H1 (cell line): ENCODE data around the gene SHISAL1. TPM values are rescaled to one million over a fixed set of nuclear protein-coding genes. Genes with fewer than 3 reads are reported as not detected.

Source experiments
- CTCF ChIA-PET: fragments of 300-600 bp; sonication (Branson Sonifier 250); formaldehyde crosslinking; loops from one replicate; lab custom pipeline; 2021; ENCODE audit not compliant: partially characterized antibody; lab: Charles Lee
- POLR2A ChIA-PET: fragments of 300-600 bp; sonication (Branson Sonifier 250); formaldehyde crosslinking; loops from one replicate; lab custom pipeline; 2021; ENCODE audit warnings: inconsistent platforms; ENCODE audit not compliant: partially characterized antibody; lab: Charles Lee
- DNase-seq, 2 experiments: peaks; one replicate each; pipeline versions ENCODE4 v3.0.0 to v3.0.0-alpha.2; 2010 to 2022; ENCODE audit warnings: low spot score in 2 of 2, low read depth in 1 of 2, mixed read lengths in 1 of 2
- FAIRE-seq: peaks from 2 replicates; lab custom pipeline; 2011; peaks lifted over from hg19 to GRCh38; lab: Jason Lieb, UNC
- H2AFZ ChIP-seq: 2 replicates; pipeline ENCODE4 v1.8.1; 2012; ENCODE audit warnings: low read length, inconsistent platforms
- H2AK5ac ChIP-seq: 2 replicates; pipeline ENCODE4 v1.6.1; 2013; ENCODE audit warnings: low read depth, low read length
- H2BK120ac ChIP-seq: replicated peaks from 2 replicates; pipeline ENCODE3; 2013; ENCODE audit warnings: low read depth, low read length, inconsistent platforms
- H2BK12ac ChIP-seq: 2 replicates; pipeline ENCODE4 v1.6.1; 2013; ENCODE audit warnings: low read depth, low read length
- H2BK15ac ChIP-seq: 2 replicates; pipeline ENCODE4 v1.6.1; 2013; ENCODE audit warnings: low read length
- H2BK20ac ChIP-seq: 2 replicates; pipeline ENCODE4 v1.6.1; 2013; ENCODE audit warnings: low read length
- H2BK5ac ChIP-seq: 2 replicates; pipeline ENCODE4 v1.6.1; 2013; ENCODE audit warnings: low read depth, low read length
- H3K14ac ChIP-seq: 2 replicates; pipeline ENCODE4 v1.6.1; 2013; ENCODE audit warnings: inconsistent platforms; ENCODE audit not compliant: insufficient read length
- H3K18ac ChIP-seq: 2 replicates; pipeline ENCODE4 v1.6.1; 2013; ENCODE audit warnings: low read length; ENCODE audit errors: extremely low read depth
- H3K23ac ChIP-seq: 2 replicates; pipeline ENCODE4 v1.6.1; 2013; ENCODE audit warnings: inconsistent platforms; ENCODE audit not compliant: insufficient read length
- H3K23me2 ChIP-seq: 2 replicates; pipeline ENCODE4 v1.6.1; 2013; ENCODE audit warnings: low read depth, low read length
- H3K27ac ChIP-seq: 2 replicates; pipeline ENCODE4 v1.6.1; 2011; ENCODE audit warnings: low read depth, low read length, inconsistent platforms
- H3K27me3 ChIP-seq, 4 experiments: replicated peaks in 1 of 4; 1 replicate in 1 of 4; 2 replicates in 3 of 4; pipeline versions ENCODE4 v1.6.1 to v1.8.1; 2011 to 2013; ENCODE audit warnings: low read length in 3 of 4, mild to moderate bottlenecking in 3 of 4, inconsistent platforms in 2 of 4, mixed read lengths in 2 of 4, moderate library complexity in 1 of 4; ENCODE audit not compliant: control insufficient read depth in 3 of 4, insufficient read depth in 3 of 4; ENCODE audit errors: extremely low read depth in 1 of 4
- H3K36me3 ChIP-seq, 4 experiments: 2 replicates each; pipeline versions ENCODE4 v1.6.1 to v1.8.1; 2011 to 2013; ENCODE audit warnings: mild to moderate bottlenecking in 4 of 4, low read length in 3 of 4, moderate library complexity in 2 of 4, control low read depth in 1 of 4, inconsistent platforms in 1 of 4; ENCODE audit not compliant: insufficient read depth in 4 of 4, control insufficient read depth in 2 of 4
- H3K4ac ChIP-seq: replicated peaks from 2 replicates; pipeline ENCODE3; 2013; ENCODE audit warnings: low read length, low read depth, mixed read lengths, inconsistent platforms; ENCODE audit not compliant: insufficient read length
- H3K4me1 ChIP-seq, 4 experiments: replicated peaks in 1 of 4; 1 replicate in 1 of 4; 2 replicates in 3 of 4; pipeline versions ENCODE4 v1.6.1 to v1.8.1; 2011 to 2013; ENCODE audit warnings: low read length in 3 of 4, inconsistent platforms in 2 of 4, mixed read lengths in 1 of 4; ENCODE audit not compliant: insufficient read depth in 4 of 4, control insufficient read depth in 3 of 4
- H3K4me2 ChIP-seq, 2 experiments: 2 replicates each; pipeline versions ENCODE4 v1.6.1 to v1.8.1; 2011 to 2013; ENCODE audit warnings: low read depth in 2 of 2, low read length in 2 of 2, control low read depth in 1 of 2, inconsistent platforms in 1 of 2, mild to moderate bottlenecking in 1 of 2; ENCODE audit not compliant: insufficient read depth in 1 of 2
- H3K4me3 ChIP-seq, 4 experiments: fragments of 200-600, 300-600 bp in 1 of 4; sonication (generic), shearing (Covaris generic), sonication (Bioruptor Twin) in 1 of 4; 2 replicates each; pipeline versions ENCODE4 v1.5.1 to v1.8.1; 2011 to 2016; ENCODE audit warnings: low read length in 4 of 4, low read depth in 3 of 4, control low read depth in 2 of 4, inconsistent platforms in 2 of 4, mild to moderate bottlenecking in 2 of 4, mixed read lengths in 1 of 4, moderate library complexity in 1 of 4; ENCODE audit not compliant: insufficient read depth in 2 of 4; ENCODE audit errors: extremely low read depth in 1 of 4
- H3K56ac ChIP-seq: replicated peaks from 2 replicates; pipeline ENCODE3; 2013; ENCODE audit warnings: low read depth, mild to moderate bottlenecking, mixed read lengths, low read length, inconsistent platforms; ENCODE audit not compliant: insufficient read length
- H3K79me1 ChIP-seq: 2 replicates; pipeline ENCODE4 v1.6.1; 2013; ENCODE audit warnings: low read depth, low read length, control low read depth
- H3K79me2 ChIP-seq, 2 experiments: 2 replicates each; pipeline versions ENCODE4 v1.6.1 to v1.8.1; 2012 to 2013; ENCODE audit warnings: low read length in 2 of 2, mild to moderate bottlenecking in 2 of 2, inconsistent platforms in 1 of 2; ENCODE audit not compliant: insufficient read depth in 2 of 2, control insufficient read depth in 1 of 2
- H3K9ac ChIP-seq, 4 experiments: replicated peaks in 1 of 4; 1 replicate in 1 of 4; 2 replicates in 3 of 4; pipeline versions ENCODE4 v1.6.1 to v1.8.1; 2011 to 2013; ENCODE audit warnings: low read depth in 3 of 4, low read length in 3 of 4, control low read depth in 2 of 4, mild to moderate bottlenecking in 2 of 4, moderate library complexity in 2 of 4, inconsistent platforms in 1 of 4; ENCODE audit errors: extremely low read depth in 1 of 4
- H3K9me3 ChIP-seq, 2 experiments: 2 replicates each; pipeline versions ENCODE4 v1.6.1 to v1.8.1; 2012 to 2013; ENCODE audit warnings: mild to moderate bottlenecking in 2 of 2, moderate library complexity in 2 of 2, control low read depth in 1 of 2, inconsistent platforms in 1 of 2, low read depth in 1 of 2, low read length in 1 of 2, mixed read lengths in 1 of 2; ENCODE audit not compliant: insufficient read depth in 2 of 2
- H4K20me1 ChIP-seq, 2 experiments: replicated peaks in 1 of 2; 2 replicates each; pipeline versions ENCODE3 to v1.8.1; 2011 to 2013; ENCODE audit warnings: inconsistent platforms in 2 of 2, low read length in 2 of 2, mild to moderate bottlenecking in 1 of 2; ENCODE audit not compliant: insufficient read depth in 2 of 2, control insufficient read depth in 1 of 2
- H4K5ac ChIP-seq: 2 replicates; pipeline ENCODE4 v1.6.1; 2013; ENCODE audit warnings: low read length, low read depth, mixed read lengths, inconsistent platforms; ENCODE audit not compliant: insufficient read length
- H4K8ac ChIP-seq: 2 replicates; pipeline ENCODE4 v1.8.0; 2013; ENCODE audit warnings: mild to moderate bottlenecking, moderate library complexity, low read length, inconsistent platforms; ENCODE audit not compliant: insufficient read depth; ENCODE audit errors: extremely low read depth
- H4K91ac ChIP-seq: replicated peaks from 2 replicates; pipeline ENCODE3; 2013; ENCODE audit warnings: low read length, mixed read lengths, inconsistent platforms; ENCODE audit not compliant: insufficient read length
- EZH2 ChIP-seq: fragments of 200-600 bp; sonication (generic); IDR thresholded peaks from 2 replicates; pipeline ENCODE4 v1.7.1; 2012; ENCODE audit warnings: low read depth, mild to moderate bottlenecking, moderate library complexity, low read length, inconsistent platforms; ENCODE audit not compliant: severe bottlenecking
- GABPA ChIP-seq: IDR thresholded peaks from 2 replicates; pipeline ENCODE4 v1.6.1; 2011; ENCODE audit warnings: mild to moderate bottlenecking, low read length, moderate library complexity, borderline replicate concordance; ENCODE audit not compliant: insufficient read depth
- GTF2F1 ChIP-seq: IDR thresholded peaks from 2 replicates; pipeline ENCODE4 v1.6.1; 2012; ENCODE audit warnings: low read depth, low read length, improper control_type of control experiment, borderline replicate concordance
- KDM5A ChIP-seq: fragments of 200-600 bp; IDR thresholded peaks from 2 replicates; pipeline ENCODE4 v1.7.1; 2012; ENCODE audit warnings: mild to moderate bottlenecking, low read length, inconsistent platforms, mixed read lengths
- MAFK ChIP-seq: IDR thresholded peaks from 2 replicates; pipeline ENCODE4 v1.6.1; 2012; ENCODE audit warnings: low read depth, mild to moderate bottlenecking, improper control_type of control experiment, low read length
- RFX5 ChIP-seq: IDR thresholded peaks from 2 replicates; pipeline ENCODE4 v1.6.1; 2011; ENCODE audit warnings: low read depth, low read length, improper control_type of control experiment, borderline replicate concordance
- RNF2 ChIP-seq: fragments of 200-900, 300-1000 bp; sonication (generic); IDR thresholded peaks from 2 replicates; pipeline ENCODE4 v1.7.1; 2016; ENCODE audit warnings: borderline replicate concordance, low read depth, mild to moderate bottlenecking, antibody characterized with exemption, low read length; ENCODE audit not compliant: poor library complexity, severe bottlenecking; ENCODE audit errors: missing control alignments
- SIN3A ChIP-seq, 2 experiments: IDR thresholded peaks in 1 of 2; conservative IDR thresholded peaks in 1 of 2; 2 replicates each; pipeline ENCODE4 v1.6.1; 2011 to 2012; ENCODE audit warnings: low read length in 2 of 2, improper control_type of control experiment in 1 of 2, low read depth in 1 of 2, mild to moderate bottlenecking in 1 of 2
- SP4 ChIP-seq: IDR thresholded peaks from 2 replicates; pipeline ENCODE4 v1.6.1; 2012; ENCODE audit warnings: low read length, inconsistent platforms
- TAF7 ChIP-seq: optimal IDR thresholded peaks from 2 replicates; pipeline ENCODE3; 2011; ENCODE audit warnings: low read depth, mild to moderate bottlenecking, inconsistent platforms, low read length, moderate library complexity, borderline replicate concordance
- TEAD4 ChIP-seq: IDR thresholded peaks from 2 replicates; pipeline ENCODE4 v1.6.1; 2012; ENCODE audit warnings: low read depth, low read length, inconsistent platforms, mixed read lengths
- WGBS, 2 experiments: shearing (Covaris generic) in 1 of 2; methylation state at CpG; one replicate each; pipeline versions ENCODE4 v1.1.6 to v1.1.7; 2013 to 2015; ENCODE audit warnings: low lambda C conversion rate in 2 of 2, mixed read lengths in 2 of 2, inconsistent platforms in 1 of 2, low coverage in 1 of 2, missing lambda C conversion rate in 1 of 2; ENCODE audit not compliant: insufficient replicate concordance in 2 of 2, insufficient coverage in 1 of 2, insufficient read length in 1 of 2; ENCODE audit errors: extremely low coverage in 1 of 2, missing lambda C conversion rate in 1 of 2; 5-methylcytosine and 5-hydroxymethylcytosine counted together
- polyA plus RNA-seq, 7 experiments: library from polyadenylated mRNA; depleted of rRNA in 3 of 7; stranded (reverse) in 5 of 7; unstranded in 2 of 7; fragments of >200 nt in 5 of 7; fragments of 200-250 nt in 2 of 7; gene quantifications; 1 replicate in 5 of 7; 2 replicates in 1 of 7; 4 replicates in 1 of 7; pipeline versions ENCODE4 v1.2.1 to v1.2.3, GENCODE V29; 2011 to 2013; ENCODE audit warnings: missing spikeins in 2 of 7, mixed read lengths in 2 of 7
- total RNA-seq: library from RNA; stranded (reverse); fragmentation: NEBNext Ultra II Directional; extraction: Animal tissue kit (Norgen Biotek cat#: 25700); gene quantifications from 2 replicates; pipeline ENCODE4 v1.2.1, GENCODE V29; 2021

SHISAL1 gene
- total and polyA plus RNA-seq, 2 of the 8 experiments (the other 6 are each of a cell fraction or from before 2014, with no cell fraction given) = 3.7 to 5.8 TPM

DNA sequence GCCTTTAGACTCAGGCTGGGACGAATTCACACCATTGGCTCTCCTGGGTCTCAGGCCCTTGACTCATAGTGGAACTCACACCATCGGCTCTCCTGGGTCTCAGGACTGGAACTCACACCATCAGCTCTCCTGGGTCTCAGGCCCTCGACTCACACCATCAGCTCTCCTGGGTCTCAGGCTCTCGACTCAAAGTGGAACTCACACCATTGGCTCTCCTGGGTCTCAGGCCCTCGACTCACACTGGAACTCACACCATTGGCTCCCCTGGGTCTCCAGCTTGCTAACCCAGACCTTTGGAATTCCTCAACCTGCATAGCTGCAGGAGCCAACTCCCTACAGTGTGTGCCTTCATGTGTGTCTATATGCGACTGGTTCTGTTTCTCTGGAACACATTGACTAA is 56.7 kb downstream of the SHISAL1 start:
- no peak overlapping the region for H4K5ac ChIP-seq
- no peaks in the 10 kb centered on the region for H3K9me3 ChIP-seq
- H2BK15ac ChIP-seq = no peak overlapping the region
- peak overlapping the region; percentile 69 for H2BK120ac ChIP-seq
- no peak overlapping the region for H2AK5ac ChIP-seq
- no peak overlapping the region for H2AFZ ChIP-seq
- H3K79me1 ChIP-seq = no peaks in the 10 kb centered on the region
- no peak overlapping the region for H3K56ac ChIP-seq
- H2BK20ac ChIP-seq = 0 out of 2 replicates have a peak overlapping the region, but pooled peaks have one; percentile 40
- H3K23ac ChIP-seq = no peak overlapping the region
- TF ChIP-seq SIN3A (conservative IDR thresholded peaks at IDR 0.05 in 1 of 2, IDR thresholded peaks at IDR 0.05 in 1 of 2; ENCODE audit: low read depth in 1 of 2, low read length in 2 of 2) (no peak), RFX5 (no peak), RNF2 (no peak), GABPA (no peak), MAFK (no peak), EZH2 (no peak), TEAD4 (no peak), KDM5A (no peak), TAF7 (no peak), SP4 (no peak), GTF2F1 (no peak)
- no peak for FAIRE-seq
- POLR2A ChIA-PET = no interaction called here
- H4K8ac ChIP-seq = no peak overlapping the region
- H3K9ac ChIP-seq = no peak overlapping the region
- no peaks in the 10 kb centered on the region for H3K23me2 ChIP-seq
- no peak overlapping the region for H2BK12ac ChIP-seq
- 0 out of 2 replicates have a peak overlapping the region, but pooled peaks have one; percentile 10 for H2BK5ac ChIP-seq
- no peak overlapping the region for H4K91ac ChIP-seq
- H3K36me3 ChIP-seq = no peaks in the 10 kb centered on the region
- no peak overlapping the region for H3K27ac ChIP-seq
- no peaks in the 10 kb centered on the region for H3K27me3 ChIP-seq
- no peaks in the 10 kb centered on the region for H3K79me2 ChIP-seq
- 91% methylated on average over 6 of the region's 6 CpGs; no CpG with 5 or more reads in 1 of the 2 experiments for WGBS, 2 experiments
- no peak overlapping the region for H3K4me2 ChIP-seq
- H3K4me1 ChIP-seq = peaks cover 0 to 4% (median 2%) of the 10 kb centered on the region in 4 experiments; a peak in 4 of 7 replicates
- H4K20me1 ChIP-seq = no peaks in the 10 kb centered on the region
- H3K4me3 ChIP-seq = no peak overlapping the region
- DNase-seq = peak in 1 of 2 experiments; percentile 35
- CTCF ChIA-PET = interaction anchor here (0.5 kb wide), 1 partner anchor 71 kb away, joined by 3 read pairs; no protein-coding TSS in a partner anchor
- no peak overlapping the region for H3K18ac ChIP-seq
- no peak overlapping the region for H3K14ac ChIP-seq
- no peak overlapping the region for H3K4ac ChIP-seq
